ENCODE data around the gene LIME1. TPM values are rescaled to one million over a fixed set of nuclear protein-coding genes. Genes with fewer than 3 reads are reported as not detected.

Gene LIME1
- total RNA-seq, 1 donor from 2014 or later: 16.6 TPM

- H3K27me3 Mint-ChIP-seq (ENCODE audit: unreplicated experiment): peaks cover 11% of the 10 kb centered on the region
- no peak overlapping the region for H3K27ac Mint-ChIP-seq (ENCODE audit: unreplicated experiment)
- peaks cover 4% of the 10 kb centered on the region for H3K36me3 Mint-ChIP-seq (ENCODE audit: unreplicated experiment)
- TF ChIP-seq CTCF (IDR thresholded peaks at IDR 0.05; ENCODE audit: partially characterized antibody, unreplicated experiment): no peak
- peaks cover 7% of the 10 kb centered on the region for H3K9me3 Mint-ChIP-seq (ENCODE audit: unreplicated experiment)
- DNase-seq: no peak
- H3K4me1 Mint-ChIP-seq (ENCODE audit: low read depth, unreplicated experiment): peaks cover 5% of the 10 kb centered on the region
- no peak overlapping the region for H3K4me3 Mint-ChIP-seq (ENCODE audit: unreplicated experiment)
These were observed 5.1 kb upstream of the LIME1 start for GRCh38 chr20:63731410-63731809.

- TF ChIP-seq CTCF (IDR thresholded peaks at IDR 0.05; ENCODE audit: partially characterized antibody, unreplicated experiment): no peak
- Mint-ChIP-seq H3K27ac (ENCODE audit: unreplicated experiment) (no peak overlapping the region), H3K4me1 (ENCODE audit: low read depth, unreplicated experiment) (peaks cover 5% of the 10 kb centered on the region), H3K27me3 (ENCODE audit: unreplicated experiment) (peaks cover 11% of the 10 kb centered on the region), H3K36me3 (ENCODE audit: unreplicated experiment) (peaks cover 4% of the 10 kb centered on the region), H3K9me3 (ENCODE audit: unreplicated experiment) (peaks cover 8% of the 10 kb centered on the region), H3K4me3 (ENCODE audit: unreplicated experiment) (no peak overlapping the region)
- no peak for DNase-seq
These were observed 4.1 kb upstream of the LIME1 start for GRCh38 chr20:63732118-63733095.

GRCh38 chr20:63733117-63733516 is 3.3 kb upstream of the LIME1 start:
- Mint-ChIP-seq H3K27ac (ENCODE audit: unreplicated experiment) (no peak overlapping the region), H3K27me3 (ENCODE audit: unreplicated experiment) (peaks cover 11% of the 10 kb centered on the region), H3K9me3 (ENCODE audit: unreplicated experiment) (peaks cover 8% of the 10 kb centered on the region), H3K36me3 (ENCODE audit: unreplicated experiment) (peaks cover 4% of the 10 kb centered on the region), H3K4me1 (ENCODE audit: low read depth, unreplicated experiment) (peaks cover 5% of the 10 kb centered on the region), H3K4me3 (ENCODE audit: unreplicated experiment) (no peak overlapping the region)
- no peak for DNase-seq
- no peak for TF ChIP-seq CTCF (IDR thresholded peaks at IDR 0.05; ENCODE audit: partially characterized antibody, unreplicated experiment)

GRCh38 chr20:63733579-63734081 is 2.8 kb upstream of the LIME1 start:
- H3K4me1 Mint-ChIP-seq (ENCODE audit: low read depth, unreplicated experiment): peaks cover 5% of the 10 kb centered on the region
- TF ChIP-seq CTCF (IDR thresholded peaks at IDR 0.05; ENCODE audit: partially characterized antibody, unreplicated experiment): no peak
- H3K36me3 Mint-ChIP-seq (ENCODE audit: unreplicated experiment): peaks cover 4% of the 10 kb centered on the region
- H3K27ac Mint-ChIP-seq (ENCODE audit: unreplicated experiment): no peak overlapping the region
- no peak for DNase-seq
- peaks cover 8% of the 10 kb centered on the region for H3K9me3 Mint-ChIP-seq (ENCODE audit: unreplicated experiment)
- H3K4me3 Mint-ChIP-seq (ENCODE audit: unreplicated experiment): no peak overlapping the region
- peaks cover 11% of the 10 kb centered on the region for H3K27me3 Mint-ChIP-seq (ENCODE audit: unreplicated experiment)
